ENCODE measurements around the gene TEAD3.

TEAD3 gene

GRCh38 chr6:35454391-35455110 is 42.3 kb downstream of the TEAD3 start:
- Histone ChIP-seq H3K4me3 (ENCODE audit: severe bottlenecking) (no peak overlapping the region), H3K36me3 (ENCODE audit: low read depth) (peaks cover 53% of the 10 kb centered on the region), H3K4me1 (ENCODE audit: insufficient read depth, poor library complexity, severe bottlenecking) (peaks cover 13% of the 10 kb centered on the region), H3K27me3 (ENCODE audit: insufficient read depth, poor library complexity, severe bottlenecking) (no peaks in the 10 kb centered on the region), H3K9me3 (ENCODE audit: severe bottlenecking) (no peaks in the 10 kb centered on the region), H3K27ac (ENCODE audit: poor library complexity, severe bottlenecking) (peak overlapping the region; percentile 47)
- no peak for DNase-seq (ENCODE audit: low spot score)
- TF ChIP-seq, protein P1, sequence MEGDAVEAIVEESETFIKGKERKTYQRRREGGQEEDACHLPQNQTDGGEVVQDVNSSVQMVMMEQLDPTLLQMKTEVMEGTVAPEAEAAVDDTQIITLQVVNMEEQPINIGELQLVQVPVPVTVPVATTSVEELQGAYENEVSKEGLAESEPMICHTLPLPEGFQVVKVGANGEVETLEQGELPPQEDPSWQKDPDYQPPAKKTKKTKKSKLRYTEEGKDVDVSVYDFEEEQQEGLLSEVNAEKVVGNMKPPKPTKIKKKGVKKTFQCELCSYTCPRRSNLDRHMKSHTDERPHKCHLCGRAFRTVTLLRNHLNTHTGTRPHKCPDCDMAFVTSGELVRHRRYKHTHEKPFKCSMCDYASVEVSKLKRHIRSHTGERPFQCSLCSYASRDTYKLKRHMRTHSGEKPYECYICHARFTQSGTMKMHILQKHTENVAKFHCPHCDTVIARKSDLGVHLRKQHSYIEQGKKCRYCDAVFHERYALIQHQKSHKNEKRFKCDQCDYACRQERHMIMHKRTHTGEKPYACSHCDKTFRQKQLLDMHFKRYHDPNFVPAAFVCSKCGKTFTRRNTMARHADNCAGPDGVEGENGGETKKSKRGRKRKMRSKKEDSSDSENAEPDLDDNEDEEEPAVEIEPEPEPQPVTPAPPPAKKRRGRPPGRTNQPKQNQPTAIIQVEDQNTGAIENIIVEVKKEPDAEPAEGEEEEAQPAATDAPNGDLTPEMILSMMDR (IDR thresholded peaks at IDR 0.05; ENCODE audit: poor library complexity, severe bottlenecking), result no peak
- ATAC-seq (ENCODE audit: low read depth), result no peak; the same call in 2 of the 3 replicates

GRCh38 chr6:35453236-35453635 is 43.6 kb downstream of the TEAD3 start:
- Histone ChIP-seq H3K36me3 (ENCODE audit: low read depth) (peaks cover 40% of the 10 kb centered on the region), H3K4me1 (ENCODE audit: insufficient read depth, poor library complexity, severe bottlenecking) (peaks cover 13% of the 10 kb centered on the region), H3K9me3 (ENCODE audit: severe bottlenecking) (no peaks in the 10 kb centered on the region), H3K4me3 (ENCODE audit: severe bottlenecking) (peak overlapping the region; percentile 54), H3K27ac (ENCODE audit: poor library complexity, severe bottlenecking) (peak overlapping the region; percentile 47), H3K27me3 (ENCODE audit: insufficient read depth, poor library complexity, severe bottlenecking) (no peaks in the 10 kb centered on the region)
- TF ChIP-seq, protein P1 (IDR thresholded peaks at IDR 0.05; ENCODE audit: poor library complexity, severe bottlenecking), result no peak
- DNase-seq (ENCODE audit: low spot score), result no peak
- ATAC-seq (ENCODE audit: low read depth), result no peak

- H3K4me1 ChIP-seq (ENCODE audit: insufficient read depth, poor library complexity, severe bottlenecking), result peaks cover 13% of the 10 kb centered on the region
- peak; percentile 69 for ATAC-seq (ENCODE audit: low read depth)
- H3K4me3 ChIP-seq (ENCODE audit: severe bottlenecking), result peak within 1 kb of the TSS; percentile 54
- TF ChIP-seq, protein P1 (IDR thresholded peaks at IDR 0.05; ENCODE audit: poor library complexity, severe bottlenecking), result no peak
- H3K27ac ChIP-seq (ENCODE audit: poor library complexity, severe bottlenecking), result peak within 1 kb of the TSS; percentile 47
- peak; percentile 92 for DNase-seq (ENCODE audit: low spot score)
- no peaks in the 10 kb centered on the region for H3K9me3 ChIP-seq (ENCODE audit: severe bottlenecking)
- peaks cover 32% of the 10 kb centered on the region for H3K36me3 ChIP-seq (ENCODE audit: low read depth)
- H3K27me3 ChIP-seq (ENCODE audit: insufficient read depth, poor library complexity, severe bottlenecking), result no peaks in the 10 kb centered on the region
Measured at GRCh38 chr6:35452183-35453090, 44.4 kb downstream of the TEAD3 start, which contains the start of gene FANCE. FANCE (plus strand) TSS chr6:35452338; CDS start chr6:35452546, 208 bp downstream.

GRCh38 chr6:35451354-35452182 is 45.3 kb downstream of the TEAD3 start:
- DNase-seq (ENCODE audit: low spot score) (no peak), ATAC-seq (ENCODE audit: low read depth) (no peak)
- Histone ChIP-seq H3K4me1 (ENCODE audit: insufficient read depth, poor library complexity, severe bottlenecking) (peaks cover 13% of the 10 kb centered on the region), H3K9me3 (ENCODE audit: severe bottlenecking) (no peaks in the 10 kb centered on the region), H3K4me3 (ENCODE audit: severe bottlenecking) (peak overlapping the region; percentile 54), H3K27ac (ENCODE audit: poor library complexity, severe bottlenecking) (peak overlapping the region; percentile 47), H3K36me3 (ENCODE audit: low read depth) (peaks cover 23% of the 10 kb centered on the region), H3K27me3 (ENCODE audit: insufficient read depth, poor library complexity, severe bottlenecking) (no peaks in the 10 kb centered on the region)
- TF ChIP-seq, protein P1 (IDR thresholded peaks at IDR 0.05; ENCODE audit: poor library complexity, severe bottlenecking), result no peak
